ENCODE measurements around the gene OR2T2.
"Not testable (repeated sequence)": the region's sequence is repeated elsewhere in the genome, so short reads cannot be mapped to it uniquely, and the experiment has no call there.

OR2T2 gene, protein sequence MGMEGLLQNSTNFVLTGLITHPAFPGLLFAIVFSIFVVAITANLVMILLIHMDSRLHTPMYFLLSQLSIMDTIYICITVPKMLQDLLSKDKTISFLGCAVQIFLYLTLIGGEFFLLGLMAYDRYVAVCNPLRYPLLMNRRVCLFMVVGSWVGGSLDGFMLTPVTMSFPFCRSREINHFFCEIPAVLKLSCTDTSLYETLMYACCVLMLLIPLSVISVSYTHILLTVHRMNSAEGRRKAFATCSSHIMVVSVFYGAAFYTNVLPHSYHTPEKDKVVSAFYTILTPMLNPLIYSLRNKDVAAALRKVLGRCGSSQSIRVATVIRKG

GRCh38 chr1:248445399-248445798, at the start of gene OR2T2:
Gene OR2T2, plus strand, starts transcription at chr1:248445637. Its CDS starts 7,161 bp downstream, at chr1:248452798.
- DNase-seq: not testable (repeated sequence)

GRCh38 chr1:248402748-248403147, 42.7 kb upstream of the OR2T2 start, which contains the start of gene OR2T1:
Gene OR2T1, plus strand, starts transcription at chr1:248403048. Its CDS starts 3,100 bp downstream, at chr1:248406148.
- no peak for DNase-seq

- no peak for DNase-seq
Measured at GRCh38 chr1:248404024-248404423, 41.4 kb upstream of the OR2T2 start.

DNA sequence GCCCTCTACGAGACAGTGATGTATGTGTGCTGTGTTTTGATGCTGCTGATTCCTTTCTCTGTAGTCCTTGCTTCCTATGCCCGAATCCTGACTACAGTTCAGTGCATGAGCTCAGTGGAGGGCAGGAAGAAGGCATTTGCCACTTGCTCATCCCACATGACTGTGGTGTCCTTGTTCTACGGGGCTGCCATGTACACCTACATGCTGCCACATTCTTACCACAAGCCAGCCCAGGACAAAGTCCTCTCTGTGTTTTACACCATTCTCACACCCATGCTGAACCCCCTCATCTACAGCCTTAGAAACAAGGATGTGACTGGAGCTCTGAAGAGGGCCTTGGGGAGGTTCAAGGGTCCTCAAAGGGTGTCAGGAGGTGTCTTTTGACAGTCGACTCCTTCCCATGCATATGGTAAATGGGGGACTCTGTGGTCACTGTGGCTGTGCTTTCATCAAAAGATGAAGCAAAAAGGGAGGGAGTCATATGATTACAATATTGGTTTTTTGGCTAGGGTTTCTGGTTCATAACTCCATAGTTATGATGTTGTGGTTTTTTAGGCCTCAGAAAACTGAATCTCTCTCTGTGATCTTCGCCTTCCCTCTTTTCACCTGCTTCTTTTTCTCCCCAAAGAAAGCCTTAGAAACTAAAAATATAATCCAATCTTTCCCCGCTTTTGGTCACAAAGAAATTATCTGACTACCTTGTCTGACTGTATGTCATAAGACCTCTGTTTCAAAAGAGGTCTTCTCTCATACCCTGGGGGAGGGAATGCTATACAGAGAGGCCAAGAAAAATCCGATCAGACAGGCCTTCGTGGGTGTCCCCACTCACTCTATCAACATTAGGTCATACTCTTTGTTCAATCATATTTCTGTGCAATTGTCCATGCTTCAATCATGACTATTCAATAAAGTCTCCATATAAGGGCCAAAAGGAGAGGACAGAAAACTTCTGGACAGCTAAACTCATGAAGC, 38.4 kb upstream of the OR2T2 start:
- DNase-seq: no peak

DNA sequence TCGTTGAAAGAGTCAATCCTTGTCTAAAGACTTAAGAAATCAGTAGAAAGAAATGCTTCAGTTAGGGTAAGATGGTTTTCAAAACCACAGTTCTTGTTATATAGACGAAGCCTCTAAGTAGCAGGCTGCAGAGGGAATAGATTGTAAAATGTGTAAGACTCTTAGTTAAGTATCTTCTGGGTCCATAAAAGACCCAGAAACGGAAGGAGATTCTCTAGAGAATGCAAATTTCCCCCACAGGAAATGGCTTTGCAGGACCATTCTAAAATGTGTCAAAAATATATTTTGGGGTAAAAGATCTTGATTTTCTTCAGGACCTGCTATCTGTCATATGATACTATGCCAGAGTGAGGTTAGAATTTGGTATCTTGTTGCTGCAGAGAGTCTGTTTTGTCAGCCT, 29.2 kb upstream of the OR2T2 start:
- DNase-seq: no peak

GRCh38 chr1:248417854-248418253, 27.6 kb upstream of the OR2T2 start:
- DNase-seq: no peak

GRCh38 chr1:248421384-248421783, 24.1 kb upstream of the OR2T2 start:
- no peak for DNase-seq

DNA sequence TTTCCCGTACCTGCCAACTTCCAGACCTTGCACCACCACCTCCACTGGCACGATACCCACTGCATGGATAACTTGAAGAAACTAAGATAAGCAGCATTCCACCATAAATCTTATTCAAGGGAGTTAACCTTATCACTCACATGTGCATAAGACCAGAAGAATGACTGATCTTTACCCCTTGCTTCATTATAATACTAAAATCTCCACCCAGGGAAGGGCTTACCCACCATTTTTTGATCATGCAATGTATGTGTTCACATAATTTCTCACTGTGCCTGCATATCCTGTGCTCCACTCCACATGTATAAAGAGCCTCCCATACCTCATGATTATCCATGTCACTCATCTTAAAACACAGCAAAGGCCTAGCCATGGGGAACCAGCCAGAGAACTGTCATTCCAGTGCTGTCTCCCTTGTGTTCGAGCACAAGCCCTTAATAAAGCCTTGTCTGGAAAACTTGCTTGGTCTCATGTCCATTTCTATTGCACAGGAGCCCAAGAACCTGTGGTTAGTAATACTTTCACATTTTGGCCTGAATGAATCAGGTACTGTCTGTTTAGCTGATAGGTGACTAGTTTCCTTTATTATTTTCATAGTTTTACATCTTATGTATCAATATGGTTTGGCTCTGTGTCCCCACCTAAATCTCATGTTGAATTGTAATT, 17.8 kb upstream of the OR2T2 start:
- not testable (repeated sequence) for DNase-seq

DNA sequence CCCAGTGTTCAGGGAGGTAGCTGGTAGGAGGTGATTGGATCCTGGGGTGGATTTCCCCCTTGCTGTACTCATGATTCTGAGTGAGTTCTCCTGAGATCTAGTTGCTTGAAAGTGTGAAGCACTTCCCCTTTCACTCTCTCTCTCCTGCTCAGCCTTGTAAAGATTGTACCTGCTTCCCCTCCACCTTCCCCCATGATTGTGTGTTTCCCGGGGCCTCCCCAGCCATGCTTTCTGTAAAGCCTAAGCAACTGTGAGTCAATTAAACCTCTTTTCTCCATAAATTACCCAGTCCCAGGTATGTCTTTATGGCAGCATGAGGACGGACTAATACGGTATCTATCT, 17.3 kb upstream of the OR2T2 start:
- DNase-seq: not testable (repeated sequence)

- DNase-seq: not testable (repeated sequence)
Measured at GRCh38 chr1:248431683-248432082, 13.8 kb upstream of the OR2T2 start.

- DNase-seq: not testable (repeated sequence)
Measured at GRCh38 chr1:248432201-248432600, 13.2 kb upstream of the OR2T2 start.

- DNase-seq: not testable (repeated sequence)
Measured at GRCh38 chr1:248433811-248434415, 11.5 kb upstream of the OR2T2 start.

- not testable (repeated sequence) for DNase-seq
Measured at GRCh38 chr1:248434913-248435312, 10.5 kb upstream of the OR2T2 start.

DNA sequence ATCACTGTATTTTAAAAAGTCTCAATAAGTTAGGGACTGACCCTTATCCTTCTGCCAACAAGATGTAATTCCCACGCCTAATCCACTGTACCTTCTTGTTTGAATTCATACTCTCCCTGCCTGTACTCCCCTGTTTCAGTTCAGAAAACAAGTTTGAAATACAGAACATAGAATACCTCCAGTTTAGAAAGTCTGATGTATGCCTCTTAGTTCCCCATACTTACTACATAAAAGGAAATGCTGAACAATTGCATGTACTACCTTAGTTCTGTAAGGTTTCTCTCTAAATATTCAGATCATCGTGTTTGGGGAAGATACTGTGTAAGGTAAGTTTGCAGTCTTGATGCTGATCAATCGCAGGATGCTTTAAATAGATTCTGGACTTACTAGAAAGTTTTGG, 9.1 kb upstream of the OR2T2 start:
- not testable (repeated sequence) for DNase-seq

GRCh38 chr1:248438668-248439067, 6.8 kb upstream of the OR2T2 start:
- DNase-seq: not testable (repeated sequence)

GRCh38 chr1:248439283-248439682, 6.2 kb upstream of the OR2T2 start:
- DNase-seq: not testable (repeated sequence)

GRCh38 chr1:248442500-248443277, 2.7 kb upstream of the OR2T2 start:
- not testable (repeated sequence) for DNase-seq

DNA sequence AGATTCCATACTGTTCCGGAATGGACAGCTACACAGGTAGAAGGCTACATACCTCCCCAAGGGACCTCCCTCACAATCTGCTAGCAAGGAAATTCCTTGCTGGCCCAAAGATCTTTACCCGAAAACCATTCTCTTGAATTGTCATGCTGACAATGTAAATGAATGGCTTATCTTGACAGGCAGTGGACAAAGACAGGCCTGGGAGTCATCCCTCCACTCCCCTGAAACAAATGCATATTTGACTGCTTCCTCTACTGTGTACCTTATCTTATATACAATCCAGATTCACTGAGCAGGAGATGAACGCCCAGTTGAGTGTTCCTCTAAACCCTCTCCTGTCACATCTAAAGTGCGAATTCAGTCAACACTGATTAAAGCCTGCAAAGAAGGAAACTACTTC, 834 bp upstream of the OR2T2 start:
- not testable (repeated sequence) for DNase-seq

GRCh38 chr1:248448409-248449074, 3.1 kb downstream of the OR2T2 start:
- DNase-seq: not testable (repeated sequence)

- DNase-seq: not testable (repeated sequence)
Measured at GRCh38 chr1:248449821-248450465, 4.5 kb downstream of the OR2T2 start.

Measured in stimulated activated CD4-positive, alpha-beta T cell treated with anti-CD3 and anti-CD28 coated beads, Interleukin-1b, Interleukin-23, amount 100 ng/mL, for 48 hours (primary cell).